ENCODE results near the gene FKBP14.
A peak's percentile ranks its signal among the peaks of the same experiment; 100 is the strongest.

Gene FKBP14

DNA sequence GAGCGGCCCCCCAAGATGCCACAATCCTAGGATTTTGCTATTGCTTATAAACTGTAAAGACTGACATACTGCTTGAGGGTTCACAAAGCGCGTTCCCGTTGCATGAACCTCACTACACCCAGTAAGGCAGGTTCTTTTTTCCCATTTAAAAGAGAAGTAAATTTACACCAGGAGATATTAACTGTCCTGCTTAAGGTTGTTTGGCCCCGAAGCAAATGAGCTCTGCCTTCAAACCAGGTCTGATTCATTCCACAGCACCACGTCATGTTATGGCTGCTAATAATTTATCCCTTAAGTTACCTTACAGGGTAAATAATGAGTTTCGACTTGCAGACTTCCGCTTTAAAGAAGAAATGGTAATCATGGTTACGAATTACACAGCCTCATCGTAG, 559 bp upstream of the FKBP14 start:
- TF ChIP-seq CTCF (IDR thresholded peaks at IDR 0.05; ENCODE audit: extremely low read depth, missing control alignments) = no peak
- peak; percentile 70 for DNase-seq (ENCODE audit: low spot score)

DNA sequence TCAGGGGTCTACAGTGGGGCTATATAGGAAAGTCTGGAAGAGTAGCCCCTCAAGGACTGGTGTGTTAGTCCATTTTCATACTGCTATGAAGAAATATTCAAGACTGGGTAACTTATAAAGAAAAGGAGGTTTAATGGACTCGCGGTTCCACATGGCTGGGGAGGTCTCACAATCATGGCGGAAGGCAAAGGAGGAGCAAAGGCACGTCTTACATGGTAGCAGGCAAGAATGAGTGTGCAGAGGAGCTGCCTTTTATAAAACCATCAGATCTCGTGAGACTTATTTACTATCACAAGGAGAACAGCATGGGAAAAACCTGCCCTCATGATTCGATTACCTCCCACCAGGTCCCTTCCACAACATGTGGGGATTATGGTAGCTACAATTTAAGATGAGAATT, 3.0 kb downstream of the FKBP14 start:
- DNase-seq (ENCODE audit: low spot score) = no peak
- TF ChIP-seq CTCF (IDR thresholded peaks at IDR 0.05; ENCODE audit: extremely low read depth, missing control alignments) = no peak

GRCh38 chr7:30022991-30023390, 3.5 kb downstream of the FKBP14 start:
- DNase-seq (ENCODE audit: low spot score) = no peak

DNA sequence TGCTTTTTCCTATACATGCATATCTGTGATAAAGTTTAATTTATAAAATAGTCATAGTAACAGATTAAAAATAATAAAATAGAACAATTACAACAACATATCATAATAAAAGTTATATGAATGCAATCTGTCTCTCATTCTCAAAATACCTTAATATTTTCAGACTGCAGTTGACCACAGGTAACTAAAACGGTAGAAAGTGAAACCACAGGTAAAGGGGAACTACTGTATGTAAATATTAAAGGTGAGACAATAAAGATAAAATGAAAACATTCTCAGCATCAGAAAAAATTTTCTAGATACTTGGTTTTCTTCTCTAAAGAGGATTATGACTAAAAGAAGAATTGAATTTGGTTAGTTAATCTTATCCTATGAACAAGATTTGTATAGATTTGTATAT, 6.0 kb downstream of the FKBP14 start:
- no peak for TF ChIP-seq CTCF (IDR thresholded peaks at IDR 0.05; ENCODE audit: extremely low read depth, missing control alignments)
- DNase-seq (ENCODE audit: low spot score) = no peak

More at GRCh38 chr7:30022991-30023390, 3.5 kb downstream of the FKBP14 start:
- TF ChIP-seq CTCF (IDR thresholded peaks at IDR 0.05; ENCODE audit: extremely low read depth, missing control alignments) = no peak

DNA sequence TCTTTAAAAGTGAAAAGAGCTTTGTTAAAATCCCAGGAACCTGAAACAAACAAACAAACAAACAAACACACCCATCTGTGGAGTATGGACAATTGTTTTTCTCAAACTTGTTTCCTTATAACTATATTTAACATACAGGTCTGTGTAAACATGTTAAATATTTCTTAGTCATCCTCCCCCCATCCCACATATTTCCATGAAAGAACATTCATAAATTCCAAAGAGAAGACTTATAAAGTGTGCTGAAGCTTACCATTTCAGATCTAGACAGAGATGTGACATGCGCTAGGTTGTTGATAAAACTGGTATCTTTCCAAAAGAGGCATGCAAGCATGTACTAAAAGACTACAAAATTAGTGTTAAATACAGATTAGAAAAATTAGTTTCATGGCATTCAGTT, 6.5 kb downstream of the FKBP14 start:
- DNase-seq (ENCODE audit: low spot score) = no peak
- no peak for TF ChIP-seq CTCF (IDR thresholded peaks at IDR 0.05; ENCODE audit: extremely low read depth, missing control alignments)

DNA sequence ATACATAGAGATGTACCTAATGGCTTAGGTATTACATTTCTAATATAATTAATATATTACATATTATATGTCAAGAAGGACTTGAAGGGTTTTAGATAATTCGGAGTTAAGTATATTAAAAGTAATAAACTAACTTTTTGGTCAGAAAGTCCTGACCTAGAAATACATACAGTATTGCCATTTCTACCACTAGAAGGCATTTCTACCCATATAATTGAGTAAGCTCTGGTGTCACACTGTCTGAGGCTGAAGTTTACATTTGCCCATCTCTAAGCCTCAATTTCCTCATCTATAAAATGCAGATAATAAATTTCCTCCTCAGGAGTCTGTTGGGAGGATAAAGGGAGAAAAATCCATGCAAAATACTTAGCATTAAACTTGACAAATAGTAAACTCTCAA, 7.1 kb downstream of the FKBP14 start:
- TF ChIP-seq CTCF (IDR thresholded peaks at IDR 0.05; ENCODE audit: extremely low read depth, missing control alignments) = no peak
- no peak for DNase-seq (ENCODE audit: low spot score)

GRCh38 chr7:30018451-30018850, 8.1 kb downstream of the FKBP14 start:
- no peak for TF ChIP-seq CTCF (IDR thresholded peaks at IDR 0.05; ENCODE audit: extremely low read depth, missing control alignments)

More at GRCh38 chr7:30018451-30018850, 8.1 kb downstream of the FKBP14 start:
- DNase-seq (ENCODE audit: low spot score) = no peak
